ENCODE results near the gene CLDND2. TPM values are rescaled to one million over a fixed set of nuclear protein-coding genes. Genes with fewer than 3 reads are reported as not detected.
"Not testable (repeated sequence)": the region's sequence is repeated elsewhere in the genome, so short reads cannot be mapped to it uniquely, and the experiment has no call there.

CLDND2 gene
- total RNA-seq, 1 experiment from 2014 or later, result 1.8 TPM

- H3K27ac ChIP-seq (ENCODE audit: low read depth, low read length), result no peak overlapping the region
- no peak overlapping the region for H2AFZ ChIP-seq (ENCODE audit: low read depth, low read length, poor library complexity, severe bottlenecking)
- H3K4me1 ChIP-seq (ENCODE audit: control insufficient read depth in 1 of 2, insufficient read depth in 2 of 2, low read length in 2 of 2), result no peaks in the 10 kb centered on the region
- no peak for ATAC-seq
- H3K9me3 ChIP-seq (ENCODE audit: control insufficient read depth in 1 of 2, insufficient read depth in 1 of 2, low read depth in 1 of 2, low read length in 2 of 2), result peaks cover 8 to 9% of the 10 kb centered on the region in 2 experiments; a peak in 2 of 4 replicates
- ChIA-PET RAD21 (ENCODE audit: low non-redundant PET in 1 of 2, low total read pairs in 2 of 2, uncharacterized antibody in 2 of 2, unreplicated experiment in 2 of 2) (no interaction called here), CTCF (no interaction called here), POLR2A (no interaction called here)
- no TSS peak for BruUV-seq (replicated peaks)
- H3K36me3 ChIP-seq (ENCODE audit: control insufficient read depth in 1 of 2, insufficient read depth in 2 of 2, low read length in 2 of 2), result peaks cover 0 to 3% of the 10 kb centered on the region in 2 experiments; a peak in 1 of 4 replicates
- intact Hi-C loops (cut with micrococcal nuclease), result no loop called here
- H3K4me2 ChIP-seq (ENCODE audit: low read length), result no peak overlapping the region
- H3K4me3 ChIP-seq (replicated peaks in 1 of 2; ENCODE audit: low read depth in 1 of 2, low read length in 2 of 2), result no peak overlapping the region
- H3K9ac ChIP-seq (ENCODE audit: low read length), result no peak overlapping the region
- H4K20me1 ChIP-seq (ENCODE audit: insufficient read depth), result no peaks in the 10 kb centered on the region
- TF ChIP-seq EZH2phosphoT487 (IDR thresholded peaks at IDR 0.05; ENCODE audit: borderline replicate concordance) (no peak), ELF1 (IDR thresholded peaks at IDR 0.05; ENCODE audit: borderline replicate concordance, low read depth) (no peak)
- H3K9me2 ChIP-seq (ENCODE audit: insufficient read depth), result no peaks in the 10 kb centered on the region
- H3K79me2 ChIP-seq (ENCODE audit: insufficient read depth, low read length), result no peaks in the 10 kb centered on the region
- no peaks in the 10 kb centered on the region for H3K27me3 ChIP-seq (ENCODE audit: insufficient read depth, low read length)
- DNase-seq (ENCODE audit: low read depth, low spot score), result no peak
These were observed 33.3 kb upstream of the CLDND2 start for GRCh38 chr19:51402117-51402516.

GRCh38 chr19:51399936-51400335 lies 31.1 kb upstream of the CLDND2 start:
- ATAC-seq; H3K27ac ChIP-seq (ENCODE audit: low read depth, low read length); H3K36me3 ChIP-seq (ENCODE audit: control insufficient read depth in 1 of 2, insufficient read depth in 2 of 2, low read length in 2 of 2); DNase-seq (ENCODE audit: low read depth, low spot score); H3K9me3 ChIP-seq (ENCODE audit: control insufficient read depth in 1 of 2, insufficient read depth in 1 of 2, low read depth in 1 of 2, low read length in 2 of 2); POLR2A ChIA-PET; BruUV-seq (replicated peaks); H3K9ac ChIP-seq (ENCODE audit: low read length); CTCF ChIA-PET; H3K9me2 ChIP-seq (ENCODE audit: insufficient read depth); H2AFZ ChIP-seq (ENCODE audit: low read depth, low read length, poor library complexity, severe bottlenecking); H4K20me1 ChIP-seq (ENCODE audit: insufficient read depth); H3K4me3 ChIP-seq (replicated peaks in 1 of 2; ENCODE audit: low read depth in 1 of 2, low read length in 2 of 2); RAD21 ChIA-PET (ENCODE audit: low non-redundant PET in 1 of 2, low total read pairs in 2 of 2, uncharacterized antibody in 2 of 2, unreplicated experiment in 2 of 2); H3K4me2 ChIP-seq (ENCODE audit: low read length); H3K27me3 ChIP-seq (ENCODE audit: insufficient read depth, low read length); H3K79me2 ChIP-seq (ENCODE audit: insufficient read depth, low read length); intact Hi-C loops (cut with micrococcal nuclease): not testable (repeated sequence)
- peaks cover 6 to 14% of the 10 kb centered on the region in 2 experiments; a peak in 3 of 4 replicates for H3K4me1 ChIP-seq (ENCODE audit: control insufficient read depth in 1 of 2, insufficient read depth in 2 of 2, low read length in 2 of 2)

GRCh38 chr19:51399231-51399630 lies 30.4 kb upstream of the CLDND2 start:
- no peaks in the 10 kb centered on the region for H3K9me2 ChIP-seq (ENCODE audit: insufficient read depth)
- intact Hi-C loops (cut with micrococcal nuclease), result no loop called here
- RAD21 ChIA-PET (ENCODE audit: low non-redundant PET in 1 of 2, low total read pairs in 2 of 2, uncharacterized antibody in 2 of 2, unreplicated experiment in 2 of 2), result no interaction called here
- H3K9ac ChIP-seq (ENCODE audit: low read length), result no peak overlapping the region
- H4K20me1 ChIP-seq (ENCODE audit: insufficient read depth), result no peaks in the 10 kb centered on the region
- DNase-seq (ENCODE audit: low read depth, low spot score), result no peak
- no TSS peak for BruUV-seq (replicated peaks)
- peaks cover 4% of the 10 kb centered on the region; the same call in 1 of the 2 replicates for H3K79me2 ChIP-seq (ENCODE audit: insufficient read depth, low read length)
- no peak overlapping the region for H3K4me2 ChIP-seq (ENCODE audit: low read length)
- ATAC-seq, result no peak
- no peaks in the 10 kb centered on the region for H3K27me3 ChIP-seq (ENCODE audit: insufficient read depth, low read length)
- H3K4me1 ChIP-seq (ENCODE audit: control insufficient read depth in 1 of 2, insufficient read depth in 2 of 2, low read length in 2 of 2), result peaks cover 6 to 19% of the 10 kb centered on the region in 2 experiments; a peak in 3 of 4 replicates
- H3K27ac ChIP-seq (ENCODE audit: low read depth, low read length), result no peak overlapping the region
- H3K4me3 ChIP-seq (replicated peaks in 1 of 2; ENCODE audit: low read depth in 1 of 2, low read length in 2 of 2), result no peak overlapping the region
- peaks cover 8 to 9% of the 10 kb centered on the region in 2 experiments; a peak in 2 of 4 replicates for H3K9me3 ChIP-seq (ENCODE audit: control insufficient read depth in 1 of 2, insufficient read depth in 1 of 2, low read depth in 1 of 2, low read length in 2 of 2)
- peaks cover 0 to 3% of the 10 kb centered on the region in 2 experiments; a peak in 1 of 4 replicates for H3K36me3 ChIP-seq (ENCODE audit: control insufficient read depth in 1 of 2, insufficient read depth in 2 of 2, low read length in 2 of 2)
- CTCF ChIA-PET, result no interaction called here
- H2AFZ ChIP-seq (ENCODE audit: low read depth, low read length, poor library complexity, severe bottlenecking), result no peak overlapping the region
- TF ChIP-seq SRF (IDR thresholded peaks at IDR 0.05; ENCODE audit: low read depth), result no peak
- POLR2A ChIA-PET, result no interaction called here
